GM12865 (cell line): Measurements from ENCODE around the gene SLC25A39.
"Not testable (repeated sequence)": the region's sequence is repeated elsewhere in the genome, so short reads cannot be mapped to it uniquely, and the experiment has no call there.

ENCODE experiments used
- DNase-seq: peaks from one replicate; pipeline ENCODE4 v3.0.0; 2010; ENCODE audit warnings: low read depth
- H3K4me3 ChIP-seq: 2 replicates; pipeline ENCODE4 v1.5.1; 2011; ENCODE audit warnings: mild to moderate bottlenecking, low read depth, low read length, control low read depth
- CTCF ChIP-seq: IDR thresholded peaks from 2 replicates; pipeline ENCODE4 v1.5.1; 2011; ENCODE audit warnings: low read length, control low read depth, low read depth, inconsistent platforms; ENCODE audit not compliant: insufficient read depth; ENCODE audit errors: missing control alignments

Gene SLC25A39, protein sequence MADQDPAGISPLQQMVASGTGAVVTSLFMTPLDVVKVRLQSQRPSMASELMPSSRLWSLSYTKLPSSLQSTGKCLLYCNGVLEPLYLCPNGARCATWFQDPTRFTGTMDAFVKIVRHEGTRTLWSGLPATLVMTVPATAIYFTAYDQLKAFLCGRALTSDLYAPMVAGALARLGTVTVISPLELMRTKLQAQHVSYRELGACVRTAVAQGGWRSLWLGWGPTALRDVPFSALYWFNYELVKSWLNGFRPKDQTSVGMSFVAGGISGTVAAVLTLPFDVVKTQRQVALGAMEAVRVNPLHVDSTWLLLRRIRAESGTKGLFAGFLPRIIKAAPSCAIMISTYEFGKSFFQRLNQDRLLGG

DNA sequence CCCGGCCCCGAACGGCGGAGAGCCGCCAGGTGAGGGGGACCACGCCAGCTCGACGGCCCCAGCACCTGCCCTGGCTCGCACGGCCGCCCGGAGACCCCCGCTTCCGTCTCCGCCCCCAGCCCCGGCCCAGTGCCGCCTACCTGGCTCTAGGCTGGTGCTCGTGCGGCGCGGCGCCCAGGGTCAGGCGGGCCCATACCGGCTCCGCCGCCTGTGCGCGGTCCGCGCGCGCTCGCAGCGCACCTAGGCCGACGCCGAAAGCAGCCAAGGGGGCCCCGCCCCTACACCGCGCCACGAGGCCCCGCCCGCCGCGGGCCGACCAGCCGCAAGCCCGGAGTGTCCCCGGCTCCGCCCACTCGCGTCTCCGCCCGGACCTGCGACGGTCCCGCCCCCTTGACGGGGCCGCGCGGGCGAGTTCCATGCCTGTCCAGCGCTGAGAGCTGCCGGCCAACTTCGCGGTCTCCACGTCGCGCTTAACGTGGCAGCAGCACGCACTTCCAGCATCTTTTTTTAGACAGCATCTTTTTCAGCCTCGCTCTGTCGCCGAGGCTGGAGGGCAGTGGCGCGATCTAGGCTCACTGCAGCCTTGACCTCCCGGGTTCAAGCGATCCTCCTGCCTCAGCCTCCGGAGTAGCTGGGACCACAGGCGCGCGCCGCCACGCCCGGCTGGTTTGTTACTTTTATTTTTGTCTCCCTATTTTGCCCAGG is at the start of gene SLC25A39:
SLC25A39 (minus strand) TSS at position 253 of the 705 bp plus-strand sequence. CDS start 1,261 bp downstream, outside the sequence.
- TF ChIP-seq CTCF = no peak
- H3K4me3 ChIP-seq = peak within 1 kb of the TSS; percentile 86
- DNase-seq = peak; percentile 98

- no peak for TF ChIP-seq CTCF
- H3K4me3 ChIP-seq = no peak overlapping the region
- DNase-seq = no peak
Measured at GRCh38 chr17:44372036-44372435, 47.4 kb upstream of the SLC25A39 start.

GRCh38 chr17:44369414-44370023 is 44.9 kb upstream of the SLC25A39 start:
- DNase-seq, H3K4me3 ChIP-seq: not testable (repeated sequence)

DNA sequence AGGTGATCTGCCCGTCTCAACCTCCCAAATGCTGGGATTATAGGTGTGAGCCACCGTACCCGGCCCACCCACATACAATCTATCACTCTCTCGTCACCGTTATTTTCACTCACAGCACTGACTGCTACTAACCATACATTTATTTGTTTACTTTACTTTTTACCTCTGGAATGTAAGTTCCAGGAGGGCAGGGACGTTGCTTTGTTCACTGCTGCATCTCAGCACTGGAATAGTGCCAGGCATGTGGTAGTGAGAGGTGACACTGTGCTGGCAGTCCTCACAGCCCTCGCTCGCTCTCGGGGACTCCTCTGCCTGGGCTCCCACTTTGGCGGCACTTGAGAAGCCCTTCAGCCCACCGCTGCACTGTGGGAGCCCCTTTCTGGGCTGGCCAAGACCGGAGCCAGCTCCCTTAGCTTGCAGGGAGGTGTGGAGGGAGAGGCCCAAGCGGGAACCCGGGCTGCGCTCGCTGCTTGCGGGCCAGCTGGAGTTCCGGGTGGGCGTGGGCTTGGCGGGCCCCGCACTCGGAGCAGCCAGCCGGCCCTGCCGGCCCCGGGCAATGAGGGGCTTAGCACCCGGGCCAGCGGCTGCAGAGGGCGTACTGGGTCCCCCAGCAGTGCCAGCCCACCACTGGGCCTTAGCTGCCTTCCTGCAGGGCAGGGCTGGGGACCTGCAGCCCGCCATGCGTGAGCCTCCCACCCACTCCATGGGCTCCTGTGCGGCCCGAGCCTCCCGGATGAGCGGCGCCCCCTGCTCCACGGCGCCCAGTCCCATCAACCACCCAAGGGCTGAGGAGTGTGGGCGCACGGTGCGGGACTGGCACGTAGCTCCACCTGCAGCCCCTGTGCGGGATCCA is 44.0 kb upstream of the SLC25A39 start:
- not testable (repeated sequence) for DNase-seq, H3K4me3 ChIP-seq

- no peak for TF ChIP-seq CTCF
- H3K4me3 ChIP-seq = no peak overlapping the region
- no peak for DNase-seq
Measured at GRCh38 chr17:44367231-44367979, 42.8 kb upstream of the SLC25A39 start.

- H3K4me3 ChIP-seq, DNase-seq: not testable (repeated sequence)
Measured at GRCh38 chr17:44365051-44365450, 40.4 kb upstream of the SLC25A39 start.

DNA sequence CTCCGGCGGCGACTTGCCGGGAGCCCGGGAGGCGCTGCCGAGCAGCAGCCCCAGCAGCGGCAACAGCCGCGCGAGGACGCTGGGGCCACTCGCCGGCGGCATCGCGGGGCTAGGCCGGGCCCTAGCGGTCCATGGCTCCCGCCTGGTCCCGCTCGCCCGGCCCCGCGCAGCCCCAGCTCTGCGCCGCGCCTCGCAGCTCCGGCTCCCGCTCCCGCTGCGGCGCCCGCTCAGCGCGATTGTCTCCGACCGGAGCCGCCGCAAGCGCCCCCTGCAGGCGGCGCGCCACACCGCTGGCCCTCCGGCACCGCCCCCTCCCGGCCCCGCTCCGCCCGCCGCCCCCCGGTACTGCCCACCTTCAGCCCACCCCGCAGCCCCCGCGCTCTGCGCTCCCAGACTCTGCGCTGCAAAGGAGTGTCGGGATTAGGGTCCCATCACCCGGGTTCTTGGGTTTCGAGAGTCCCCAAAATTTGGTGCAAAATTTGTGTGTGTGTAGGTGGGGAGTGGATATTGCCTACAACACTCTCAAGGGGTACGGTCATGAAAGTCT is 39.1 kb upstream of the SLC25A39 start, which contains the start of gene FAM171A2:
FAM171A2 (minus strand) TSS at position 241 of the 547 bp plus-strand sequence; CDS start at position 102, 139 bp downstream.
- peak; percentile 83 for TF ChIP-seq CTCF
- DNase-seq = peak; percentile 71
- H3K4me3 ChIP-seq = peak within 1 kb of the TSS; percentile 47
